ENCODE measurements around the gene CHID1.

DNA sequence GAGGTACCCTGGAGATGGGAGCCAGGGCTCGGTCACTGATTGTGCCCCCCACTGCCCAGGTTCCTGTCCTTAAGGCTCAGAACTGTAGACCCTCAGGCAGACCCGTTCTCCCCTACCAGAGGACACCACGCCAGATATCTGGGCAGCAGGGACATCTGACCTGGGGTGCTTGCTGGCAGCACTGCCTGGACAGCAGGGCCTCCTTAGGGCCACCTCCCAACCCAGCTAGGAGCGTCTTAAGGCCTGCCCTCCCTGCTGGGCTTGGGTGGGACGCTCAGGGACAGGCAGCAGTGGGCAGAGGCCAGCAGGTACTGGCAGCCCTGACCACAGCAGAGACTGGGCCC is 71.4 kb downstream of the CHID1 start:
- TF ChIP-seq FOXM1 (IDR thresholded peaks at IDR 0.05; ENCODE audit: borderline replicate concordance, low read depth) (no peak), TCF12 (IDR thresholded peaks at IDR 0.05; ENCODE audit: low read depth) (0 out of 2 replicates have a peak, but pooled peaks have one; percentile 1), TAF1 (IDR thresholded peaks at IDR 0.05; ENCODE audit: low read depth) (no peak), RAD21 (IDR thresholded peaks at IDR 0.05; ENCODE audit: low read depth) (no peak), EP300 (IDR thresholded peaks at IDR 0.05; ENCODE audit: borderline replicate concordance) (no peak), CEBPB (IDR thresholded peaks at IDR 0.05) (no peak), YY1 (IDR thresholded peaks at IDR 0.05; ENCODE audit: low read depth) (no peak), CREB1 (IDR thresholded peaks at IDR 0.05; ENCODE audit: low read depth) (no peak), TEAD4 (IDR thresholded peaks at IDR 0.05) (no peak), ZBTB7A (IDR thresholded peaks at IDR 0.05; ENCODE audit: low read depth) (no peak), EGR1 (IDR thresholded peaks at IDR 0.05) (no peak)
- TF ChIP-seq, protein P1, sequence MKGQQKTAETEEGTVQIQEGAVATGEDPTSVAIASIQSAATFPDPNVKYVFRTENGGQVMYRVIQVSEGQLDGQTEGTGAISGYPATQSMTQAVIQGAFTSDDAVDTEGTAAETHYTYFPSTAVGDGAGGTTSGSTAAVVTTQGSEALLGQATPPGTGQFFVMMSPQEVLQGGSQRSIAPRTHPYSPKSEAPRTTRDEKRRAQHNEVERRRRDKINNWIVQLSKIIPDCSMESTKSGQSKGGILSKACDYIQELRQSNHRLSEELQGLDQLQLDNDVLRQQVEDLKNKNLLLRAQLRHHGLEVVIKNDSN (IDR thresholded peaks at IDR 0.05), result no peak
- TF ChIP-seq, protein P2, sequence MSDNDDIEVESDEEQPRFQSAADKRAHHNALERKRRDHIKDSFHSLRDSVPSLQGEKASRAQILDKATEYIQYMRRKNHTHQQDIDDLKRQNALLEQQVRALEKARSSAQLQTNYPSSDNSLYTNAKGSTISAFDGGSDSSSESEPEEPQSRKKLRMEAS (IDR thresholded peaks at IDR 0.05), result no peak
- TF ChIP-seq, protein P3, sequence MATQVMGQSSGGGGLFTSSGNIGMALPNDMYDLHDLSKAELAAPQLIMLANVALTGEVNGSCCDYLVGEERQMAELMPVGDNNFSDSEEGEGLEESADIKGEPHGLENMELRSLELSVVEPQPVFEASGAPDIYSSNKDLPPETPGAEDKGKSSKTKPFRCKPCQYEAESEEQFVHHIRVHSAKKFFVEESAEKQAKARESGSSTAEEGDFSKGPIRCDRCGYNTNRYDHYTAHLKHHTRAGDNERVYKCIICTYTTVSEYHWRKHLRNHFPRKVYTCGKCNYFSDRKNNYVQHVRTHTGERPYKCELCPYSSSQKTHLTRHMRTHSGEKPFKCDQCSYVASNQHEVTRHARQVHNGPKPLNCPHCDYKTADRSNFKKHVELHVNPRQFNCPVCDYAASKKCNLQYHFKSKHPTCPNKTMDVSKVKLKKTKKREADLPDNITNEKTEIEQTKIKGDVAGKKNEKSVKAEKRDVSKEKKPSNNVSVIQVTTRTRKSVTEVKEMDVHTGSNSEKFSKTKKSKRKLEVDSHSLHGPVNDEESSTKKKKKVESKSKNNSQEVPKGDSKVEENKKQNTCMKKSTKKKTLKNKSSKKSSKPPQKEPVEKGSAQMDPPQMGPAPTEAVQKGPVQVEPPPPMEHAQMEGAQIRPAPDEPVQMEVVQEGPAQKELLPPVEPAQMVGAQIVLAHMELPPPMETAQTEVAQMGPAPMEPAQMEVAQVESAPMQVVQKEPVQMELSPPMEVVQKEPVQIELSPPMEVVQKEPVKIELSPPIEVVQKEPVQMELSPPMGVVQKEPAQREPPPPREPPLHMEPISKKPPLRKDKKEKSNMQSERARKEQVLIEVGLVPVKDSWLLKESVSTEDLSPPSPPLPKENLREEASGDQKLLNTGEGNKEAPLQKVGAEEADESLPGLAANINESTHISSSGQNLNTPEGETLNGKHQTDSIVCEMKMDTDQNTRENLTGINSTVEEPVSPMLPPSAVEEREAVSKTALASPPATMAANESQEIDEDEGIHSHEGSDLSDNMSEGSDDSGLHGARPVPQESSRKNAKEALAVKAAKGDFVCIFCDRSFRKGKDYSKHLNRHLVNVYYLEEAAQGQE (IDR thresholded peaks at IDR 0.05; ENCODE audit: low read depth), result no peak
